Caki2 (cell line): ENCODE results near the gene RBM39. TPM values are rescaled to one million over a fixed set of nuclear protein-coding genes. Genes with fewer than 3 reads are reported as not detected.
"Not testable (repeated sequence)": the region's sequence is repeated elsewhere in the genome, so short reads cannot be mapped to it uniquely, and the experiment has no call there.

Experiments used
- DNase-seq: peaks from one replicate; pipeline ENCODE4 v3.0.0-alpha.2; 2015; ENCODE audit warnings: low read depth
- in situ Hi-C: cut with HindIII; loops from 2 replicates; pipeline ENCODE4 v1.10.0; 2016; ENCODE audit warnings: low sequenced_read_pairs, low pct_unique_long_range_greater_than_20kb, mixed read lengths
- total RNA-seq: library from RNA; depleted of rRNA; stranded (reverse); fragments of >200 nt; shearing (Covaris generic); gene quantifications from 2 replicates; pipeline ENCODE4 v1.2.3, GENCODE V29; 2014; ENCODE audit warnings: low replicate concordance

Gene RBM39
- total RNA-seq, 1 experiment from 2014 or later = 129 TPM

GRCh38 chr20:35715652-35716051 lies 26.4 kb downstream of the RBM39 start:
- no peak for DNase-seq
- in situ Hi-C loops = no loop called here

DNA sequence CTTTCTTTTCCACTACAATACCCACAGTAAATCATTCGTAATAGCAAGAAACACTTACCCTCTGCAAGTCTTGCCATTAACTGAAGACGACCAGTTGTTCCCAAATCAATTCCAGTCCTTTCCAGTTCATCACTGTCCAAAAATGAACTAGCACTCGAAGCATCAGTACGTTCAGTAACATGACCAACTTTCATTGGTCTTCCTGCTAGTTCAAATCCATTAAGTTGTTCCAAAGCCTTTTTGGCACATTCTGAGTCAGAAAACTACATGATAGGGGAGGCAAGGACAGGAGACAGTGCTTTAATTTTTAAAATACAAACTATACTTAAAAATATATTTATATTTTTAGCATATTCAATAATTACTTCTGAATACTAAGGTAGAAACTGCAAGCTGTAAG lies 27.9 kb downstream of the RBM39 start:
- DNase-seq = no peak
- in situ Hi-C loops = no loop called here

DNA sequence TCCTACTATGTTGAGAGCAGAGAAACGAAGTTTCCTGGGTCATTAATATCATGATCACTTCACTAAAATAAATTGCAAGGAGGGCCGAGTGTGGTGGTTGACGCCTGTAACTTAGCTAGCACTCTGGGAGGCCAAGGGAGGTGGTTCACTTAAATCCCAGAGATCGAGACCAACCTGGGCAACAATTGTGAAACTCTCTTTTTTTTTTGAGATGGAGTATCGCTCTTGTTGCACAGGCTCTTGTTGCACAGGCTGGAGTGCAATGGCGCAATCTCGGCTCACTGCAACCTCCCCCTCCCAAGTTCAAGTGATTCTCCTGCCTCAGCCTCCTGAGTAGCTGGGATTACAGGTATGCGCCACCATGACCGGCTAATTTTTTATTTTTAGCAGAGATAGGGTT lies 28.9 kb downstream of the RBM39 start:
- in situ Hi-C loops, DNase-seq: not testable (repeated sequence)

- no peak for DNase-seq
- in situ Hi-C loops = no loop called here
Measured at GRCh38 chr20:35711588-35712209, 30.4 kb downstream of the RBM39 start.

GRCh38 chr20:35710884-35711587 lies 31.0 kb downstream of the RBM39 start:
- no peak for DNase-seq
- in situ Hi-C loops = no loop called here

- in situ Hi-C loops = no loop called here
Measured at GRCh38 chr20:35710039-35710438, 32.0 kb downstream of the RBM39 start.

DNA sequence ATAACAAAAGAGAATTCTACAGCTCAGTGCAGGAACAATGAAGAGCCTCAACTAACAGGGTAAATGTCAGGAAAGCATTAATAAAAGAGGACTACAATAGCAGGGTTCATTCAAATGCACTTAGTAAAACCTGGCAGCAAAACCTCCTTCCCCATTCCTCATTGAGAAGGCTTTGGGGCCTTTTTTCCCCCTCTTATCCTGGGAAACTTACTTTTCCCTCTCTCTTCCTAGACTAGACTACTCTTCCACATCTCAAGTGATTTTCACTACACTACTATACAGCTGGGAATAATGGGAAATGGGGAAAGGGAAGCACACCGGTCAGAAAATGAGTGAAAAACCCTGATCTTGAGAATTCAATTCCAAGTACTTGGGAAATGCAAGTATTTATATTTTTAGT lies 32.8 kb downstream of the RBM39 start:
- in situ Hi-C loops = no loop called here
- no peak for DNase-seq

More at GRCh38 chr20:35710039-35710438, 32.0 kb downstream of the RBM39 start:
- no peak for DNase-seq

GRCh38 chr20:35708502-35708901 lies 33.6 kb downstream of the RBM39 start:
- DNase-seq = no peak

GRCh38 chr20:35706591-35707529 lies 35.2 kb downstream of the RBM39 start:
- in situ Hi-C loops, DNase-seq: not testable (repeated sequence)

More at GRCh38 chr20:35708502-35708901, 33.6 kb downstream of the RBM39 start:
- in situ Hi-C loops = no loop called here

GRCh38 chr20:35705894-35706293 lies 36.2 kb downstream of the RBM39 start:
- DNase-seq, in situ Hi-C loops: not testable (repeated sequence)

GRCh38 chr20:35704514-35705261 lies 37.4 kb downstream of the RBM39 start:
- DNase-seq = no peak
- in situ Hi-C loops = no loop called here

GRCh38 chr20:35702824-35703695 lies 39.0 kb downstream of the RBM39 start:
- no peak for DNase-seq
- in situ Hi-C loops = no loop called here

DNA sequence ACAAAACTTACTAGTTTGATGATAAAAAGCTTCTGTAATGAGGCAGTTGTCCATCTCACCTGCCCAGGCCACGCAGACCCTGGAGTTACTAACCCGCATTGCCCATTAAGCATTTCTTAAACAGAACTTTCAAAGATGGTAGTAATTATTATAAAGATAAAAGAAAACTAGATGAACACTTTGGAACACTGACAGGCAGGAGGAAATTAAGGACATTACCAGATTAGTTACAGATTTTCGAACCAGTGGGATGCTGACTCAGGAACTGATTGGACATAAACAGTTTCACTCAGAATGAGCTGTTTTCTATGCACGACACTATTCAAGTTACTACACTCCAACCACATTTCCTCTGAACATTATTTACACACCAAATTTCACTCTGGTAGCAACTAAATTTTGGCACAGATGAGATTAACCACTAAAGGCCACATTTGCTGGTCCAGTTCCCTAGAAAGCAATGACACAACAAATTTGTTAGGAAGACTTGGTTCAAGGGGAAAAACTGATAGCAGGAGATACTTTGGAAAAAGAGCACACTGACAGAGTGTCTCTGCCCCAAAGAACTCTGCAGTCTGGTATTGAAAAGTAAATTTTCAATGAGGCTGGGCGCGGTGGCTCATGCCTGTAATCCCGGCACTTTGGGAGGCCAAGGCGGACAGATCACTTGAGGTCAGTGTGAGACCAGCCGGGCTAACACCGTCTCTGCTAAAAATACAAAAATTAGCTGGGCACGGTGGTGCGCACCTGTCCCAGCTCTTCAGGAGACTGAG lies 39.8 kb downstream of the RBM39 start:
- no peak for DNase-seq
- in situ Hi-C loops = no loop called here

DNA sequence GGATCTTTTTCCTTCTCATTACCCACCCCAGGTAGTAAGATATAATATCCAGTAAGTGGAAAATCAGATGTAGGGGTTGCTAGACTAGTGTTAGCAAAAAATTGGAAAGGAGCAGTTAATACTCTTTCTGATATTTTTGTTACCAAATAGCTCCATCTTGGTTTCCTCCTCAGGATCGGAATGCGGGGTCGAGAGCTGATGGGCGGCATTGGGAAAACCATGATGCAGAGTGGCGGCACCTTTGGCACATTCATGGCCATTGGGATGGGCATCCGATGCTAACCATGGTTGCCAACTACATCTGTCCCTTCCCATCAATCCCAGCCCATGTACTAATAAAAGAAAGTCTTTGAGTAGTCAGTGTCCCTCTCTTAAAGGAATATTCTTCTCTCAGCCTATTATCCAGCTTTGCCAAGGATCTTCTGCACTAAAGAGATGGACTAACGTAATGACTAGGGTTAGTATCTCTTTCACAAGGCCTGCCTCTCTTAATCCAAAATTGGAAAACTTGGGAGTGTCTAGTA lies 41.4 kb downstream of the RBM39 start:
- in situ Hi-C loops = no loop called here
- DNase-seq = no peak

DNA sequence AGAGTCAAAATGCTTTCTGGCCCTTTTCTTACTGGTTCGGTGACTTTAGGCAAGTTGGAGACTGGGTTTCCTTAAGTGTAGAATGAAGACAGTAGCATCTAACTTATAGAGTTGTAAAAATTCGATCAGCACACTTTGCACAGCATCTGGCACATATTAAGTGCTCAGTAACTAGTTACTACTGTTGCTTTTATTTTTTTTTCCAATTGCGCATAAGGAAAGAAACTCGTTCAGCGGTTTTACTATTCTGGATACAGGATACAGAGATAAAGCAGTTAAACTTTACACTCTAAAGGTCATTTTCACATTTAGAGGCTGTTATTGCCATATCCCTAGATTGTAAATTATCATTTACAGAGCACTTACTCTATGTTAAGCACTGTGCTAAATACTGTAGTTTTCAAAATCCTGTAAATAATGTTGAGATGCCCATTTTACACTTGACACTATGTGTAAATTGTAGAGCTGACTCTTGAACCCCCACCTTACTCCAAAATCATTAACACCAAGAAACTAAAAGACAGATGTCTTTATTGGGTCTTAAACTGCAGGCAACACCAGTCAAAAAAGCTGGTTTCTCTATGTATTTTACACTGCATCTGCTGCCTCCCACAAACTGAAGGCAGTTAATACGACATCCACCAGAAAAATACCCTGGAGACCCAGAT lies 42.0 kb downstream of the RBM39 start:
- in situ Hi-C loops = no loop called here
- no peak for DNase-seq
